HG03521 (cell line): ENCODE results near the gene SCNM1.
A peak's percentile ranks its signal among the peaks of the same experiment; 100 is the strongest.

Experiments
- ATAC-seq: cut with Tn5 transposase; IDR thresholded peaks from one replicate; pipeline ENCODE4 v1.9.1; 2021; ENCODE audit warnings: mild to moderate bottlenecking, moderate library complexity; ENCODE audit not compliant: unreplicated experiment

Gene SCNM1

GRCh38 chr1:151165738-151166504, at the start of gene SCNM1, which contains the start of gene LYSMD1:
TSS of gene SCNM1 (plus strand) at chr1:151166144. CDS start at chr1:151166153, 9 bp downstream.
TSS of gene LYSMD1 (minus strand) at chr1:151165902. CDS start at chr1:151165258, 644 bp downstream.
- ATAC-seq, result peak; percentile 93

GRCh38 chr1:151124763-151125403, 41.1 kb upstream of the SCNM1 start:
- no peak for ATAC-seq

- no peak for ATAC-seq
These were observed 37.1 kb upstream of the SCNM1 start for GRCh38 chr1:151128800-151129199.

- peak; percentile 54 for ATAC-seq
These were observed 34.9 kb upstream of the SCNM1 start for GRCh38 chr1:151130987-151131586.

GRCh38 chr1:151131701-151132334, 34.1 kb upstream of the SCNM1 start:
- no peak for ATAC-seq

GRCh38 chr1:151132335-151133017, 33.5 kb upstream of the SCNM1 start:
- no peak for ATAC-seq

- no peak for ATAC-seq
These were observed 32.7 kb upstream of the SCNM1 start for GRCh38 chr1:151133018-151133806.

- no peak for ATAC-seq
These were observed 31.5 kb upstream of the SCNM1 start for GRCh38 chr1:151134396-151134795.

GRCh38 chr1:151134991-151135390, 31.0 kb upstream of the SCNM1 start:
- no peak for ATAC-seq

GRCh38 chr1:151135433-151136385, 30.2 kb upstream of the SCNM1 start:
- ATAC-seq, result no peak

GRCh38 chr1:151137789-151138188, 28.2 kb upstream of the SCNM1 start:
- ATAC-seq, result no peak

- ATAC-seq, result no peak
These were observed 23.4 kb upstream of the SCNM1 start for GRCh38 chr1:151142411-151143056.

GRCh38 chr1:151143057-151143435, 22.9 kb upstream of the SCNM1 start:
- no peak for ATAC-seq

- ATAC-seq, result no peak
These were observed 22.0 kb upstream of the SCNM1 start for GRCh38 chr1:151143986-151144385.

GRCh38 chr1:151144474-151145303, 21.3 kb upstream of the SCNM1 start:
- no peak for ATAC-seq

- ATAC-seq, result no peak
These were observed 20.5 kb upstream of the SCNM1 start for GRCh38 chr1:151145304-151146071.

GRCh38 chr1:151146072-151146411, 19.9 kb upstream of the SCNM1 start:
- ATAC-seq, result no peak
